HG03378 (cell line): ENCODE measurements around the gene PES1.
"Not testable (repeated sequence)": the region's sequence is repeated elsewhere in the genome, so short reads cannot be mapped to it uniquely, and the experiment has no call there.

Source experiments
- ATAC-seq: cut with Tn5 transposase; IDR thresholded peaks from one replicate; pipeline ENCODE4 v1.9.1; 2021; ENCODE audit warnings: mild to moderate bottlenecking, moderate library complexity; ENCODE audit not compliant: unreplicated experiment

Gene PES1

GRCh38 chr22:30591588-30592359, at the start of gene PES1:
Gene PES1, minus strand, starts transcription at chr22:30591910. Its CDS starts 77 bp downstream, at chr22:30591833.
- ATAC-seq = peak; percentile 87

GRCh38 chr22:30640839-30641430, 49.2 kb upstream of the PES1 start:
- no peak for ATAC-seq

GRCh38 chr22:30640361-30640760, 48.7 kb upstream of the PES1 start:
- ATAC-seq = no peak

- ATAC-seq = no peak
These were observed 46.0 kb upstream of the PES1 start for GRCh38 chr22:30637701-30638114.

GRCh38 chr22:30636226-30637077, 44.7 kb upstream of the PES1 start:
- no peak for ATAC-seq

GRCh38 chr22:30635273-30636225, 43.8 kb upstream of the PES1 start, which contains the start of gene SLC35E4:
Gene SLC35E4, plus strand, starts transcription at chr22:30635781. Its CDS starts 670 bp downstream, at chr22:30636451.
- ATAC-seq = peak; percentile 27

GRCh38 chr22:30634471-30635233, 42.9 kb upstream of the PES1 start:
- peak; percentile 58 for ATAC-seq

GRCh38 chr22:30631469-30631868, 39.8 kb upstream of the PES1 start:
- ATAC-seq = not testable (repeated sequence)

GRCh38 chr22:30628491-30628890, 36.8 kb upstream of the PES1 start:
- ATAC-seq = no peak

GRCh38 chr22:30627471-30627870, 35.8 kb upstream of the PES1 start:
- no peak for ATAC-seq

- ATAC-seq = no peak
These were observed 34.7 kb upstream of the PES1 start for GRCh38 chr22:30626413-30626812.

- not testable (repeated sequence) for ATAC-seq
These were observed 28.2 kb upstream of the PES1 start for GRCh38 chr22:30619909-30620308.

GRCh38 chr22:30617819-30618218, 26.1 kb upstream of the PES1 start:
- ATAC-seq = no peak

- ATAC-seq = no peak
These were observed 23.8 kb upstream of the PES1 start for GRCh38 chr22:30615543-30615954.

- no peak for ATAC-seq
These were observed 23.2 kb upstream of the PES1 start for GRCh38 chr22:30614879-30615278.

GRCh38 chr22:30614268-30614667, 22.6 kb upstream of the PES1 start:
- no peak for ATAC-seq

GRCh38 chr22:30612789-30613188, 21.1 kb upstream of the PES1 start:
- ATAC-seq = no peak

GRCh38 chr22:30611197-30611596, 19.5 kb upstream of the PES1 start:
- ATAC-seq = no peak

GRCh38 chr22:30610299-30610698, 18.6 kb upstream of the PES1 start:
- no peak for ATAC-seq
